Measurements from ENCODE around the gene CLTRN. TPM values are rescaled to one million over a fixed set of nuclear protein-coding genes. Genes with fewer than 3 reads are reported as not detected.
"Not testable (repeated sequence)": the region's sequence is repeated elsewhere in the genome, so short reads cannot be mapped to it uniquely, and the experiment has no call there.

The CLTRN gene
- total RNA-seq, 1 experiment from 2014 or later: 0.57 TPM

DNA sequence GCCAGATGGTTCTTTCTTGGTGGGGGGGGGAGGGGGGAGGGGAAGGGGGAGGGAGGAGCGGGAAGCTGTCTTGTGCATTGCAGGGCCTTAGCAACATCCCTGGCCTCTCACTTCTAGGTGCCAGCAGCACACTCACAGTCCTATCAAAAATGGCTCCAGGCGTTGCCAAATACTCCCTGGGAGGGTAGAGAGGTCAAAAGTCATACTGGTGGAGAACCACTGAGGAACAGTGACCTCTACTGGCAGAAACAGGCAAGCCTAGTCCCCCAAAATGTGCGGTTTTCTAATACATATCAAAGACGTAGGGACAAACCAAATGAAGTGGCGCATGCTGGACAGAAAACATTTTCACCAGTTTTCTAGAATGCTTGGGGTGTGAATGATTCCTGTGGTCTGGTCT, 17.1 kb downstream of the CLTRN start:
- not testable (repeated sequence) for DNase-seq (ENCODE audit: low read depth)

DNA sequence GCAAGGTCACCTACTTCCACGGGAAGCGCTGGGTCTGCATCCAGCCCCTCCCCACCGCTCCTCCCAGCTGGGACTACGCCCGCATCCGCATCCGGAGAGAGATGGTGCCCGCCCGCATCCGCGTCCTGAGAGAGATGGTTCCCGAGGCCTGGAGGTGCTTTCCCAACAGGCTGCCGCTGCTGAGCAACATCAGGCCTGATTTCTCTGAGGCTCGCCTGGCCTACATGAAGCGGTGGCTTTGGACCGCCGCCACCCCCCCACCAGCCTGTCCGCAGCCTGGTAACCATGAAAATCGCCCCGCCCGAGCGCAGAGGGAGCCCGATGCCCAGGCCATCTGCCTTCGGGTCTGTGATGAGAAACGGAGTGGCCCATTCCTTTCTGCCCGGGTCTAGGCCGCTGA, 18.1 kb downstream of the CLTRN start:
- no peak for DNase-seq (ENCODE audit: low read depth)

DNA sequence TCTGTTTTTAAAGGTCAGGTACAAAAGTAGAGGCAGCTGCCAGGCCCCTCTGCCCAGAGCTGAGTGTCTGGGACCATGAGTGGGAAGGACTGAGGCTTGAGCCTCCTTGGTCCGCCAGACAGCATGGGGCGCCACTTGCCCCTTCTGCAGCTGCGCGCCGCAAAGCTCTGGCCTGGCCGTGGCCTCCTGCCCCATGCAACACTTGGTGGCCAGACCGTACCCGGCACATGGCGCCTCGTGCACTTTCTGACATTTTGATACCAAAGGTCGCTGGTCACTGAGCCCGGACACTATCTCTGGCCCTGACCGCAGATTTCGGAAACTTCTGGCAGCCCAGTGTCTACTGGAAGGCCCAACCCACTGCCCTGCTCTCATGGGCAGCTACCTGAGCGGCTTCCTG, 18.6 kb downstream of the CLTRN start:
- DNase-seq (ENCODE audit: low read depth): no peak

DNA sequence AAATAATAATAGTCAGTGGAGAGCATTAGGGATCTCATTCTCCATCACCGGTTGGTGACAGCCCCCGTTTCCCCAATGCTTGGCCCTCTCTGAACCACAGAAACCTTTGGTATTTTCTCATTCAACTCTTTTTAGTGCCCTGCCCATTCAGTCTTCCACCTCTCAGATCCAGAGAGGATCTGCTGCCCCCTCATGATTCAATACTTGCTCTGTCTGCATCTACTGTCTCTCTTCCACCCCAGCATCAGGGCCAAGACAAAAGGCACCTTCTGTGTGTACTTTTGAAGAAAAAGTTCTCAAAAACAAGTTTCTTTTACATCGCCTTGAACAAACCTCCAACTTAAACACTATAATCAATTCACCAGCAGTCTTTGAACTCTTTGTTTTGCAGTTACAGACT, 19.3 kb downstream of the CLTRN start:
- DNase-seq (ENCODE audit: low read depth): no peak

DNA sequence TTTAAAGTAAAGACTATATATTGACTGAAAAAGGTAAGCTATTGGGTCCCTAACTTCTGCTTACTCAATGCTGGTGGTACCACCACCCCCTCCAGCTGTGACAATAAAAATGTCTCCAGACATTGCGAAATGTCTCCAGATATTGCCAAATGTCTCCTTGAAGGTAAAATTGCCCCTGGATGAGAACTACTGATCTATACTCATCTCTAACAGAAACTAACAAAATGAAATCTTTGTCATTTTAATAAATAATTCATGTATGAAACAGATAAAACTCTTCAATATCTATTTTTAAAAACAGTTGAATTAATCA, 20.1 kb downstream of the CLTRN start:
- no peak for DNase-seq (ENCODE audit: low read depth)

DNA sequence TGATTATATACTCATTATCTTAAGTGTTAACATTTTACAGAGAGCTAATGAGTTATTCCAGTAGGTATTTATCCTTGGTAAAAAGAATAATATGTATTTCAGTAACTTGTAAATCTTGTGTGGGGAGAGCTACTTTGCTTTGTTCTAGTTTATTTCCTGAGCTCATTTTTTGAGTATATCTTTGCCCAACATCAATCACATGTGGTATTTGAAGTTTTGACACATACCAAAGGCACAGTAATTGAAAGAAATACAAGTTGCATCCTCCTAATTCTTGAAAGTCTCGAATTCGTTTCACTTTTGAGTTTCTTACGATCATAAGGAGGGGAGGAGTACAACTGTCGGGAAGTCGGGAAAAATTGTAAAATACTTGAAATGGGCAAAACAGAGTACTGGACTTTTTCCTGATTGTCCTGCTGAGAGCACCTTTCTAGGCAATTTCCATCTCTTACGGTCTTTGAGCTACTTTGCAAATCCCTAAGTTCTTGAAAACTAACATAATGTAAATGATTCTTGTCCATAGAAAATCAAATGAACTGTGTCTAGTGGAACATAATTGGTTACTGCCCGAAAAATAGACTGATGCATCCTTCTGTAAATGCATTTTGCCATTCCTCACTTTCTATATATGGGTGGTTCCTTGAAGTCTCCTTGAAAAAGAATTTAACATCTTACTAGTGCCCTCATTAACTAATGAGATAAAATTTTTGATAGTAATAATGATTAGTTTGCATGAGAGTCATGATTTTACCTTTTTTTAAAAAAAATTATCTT, 20.6 kb downstream of the CLTRN start:
- no peak for DNase-seq (ENCODE audit: low read depth)

DNA sequence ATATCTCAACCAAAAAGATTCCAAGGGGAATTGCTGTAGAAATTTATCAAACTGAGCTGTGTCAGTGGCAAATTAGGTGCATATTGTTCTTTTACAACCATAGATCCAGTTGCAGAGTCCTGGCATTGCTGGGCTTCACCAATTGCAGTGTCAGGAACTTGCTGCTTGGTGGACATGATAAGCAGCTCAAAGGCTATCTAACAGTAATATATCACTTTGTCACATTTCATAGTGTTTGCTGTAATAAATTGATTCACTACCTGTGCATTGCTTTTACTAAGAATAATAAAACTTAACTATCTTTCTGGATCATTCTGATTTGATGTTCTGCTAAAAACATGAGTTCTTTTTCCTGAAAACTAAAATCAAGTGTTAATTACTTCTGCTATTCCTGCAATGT, 33.0 kb downstream of the CLTRN start:
- no peak for DNase-seq (ENCODE audit: low read depth)

DNA sequence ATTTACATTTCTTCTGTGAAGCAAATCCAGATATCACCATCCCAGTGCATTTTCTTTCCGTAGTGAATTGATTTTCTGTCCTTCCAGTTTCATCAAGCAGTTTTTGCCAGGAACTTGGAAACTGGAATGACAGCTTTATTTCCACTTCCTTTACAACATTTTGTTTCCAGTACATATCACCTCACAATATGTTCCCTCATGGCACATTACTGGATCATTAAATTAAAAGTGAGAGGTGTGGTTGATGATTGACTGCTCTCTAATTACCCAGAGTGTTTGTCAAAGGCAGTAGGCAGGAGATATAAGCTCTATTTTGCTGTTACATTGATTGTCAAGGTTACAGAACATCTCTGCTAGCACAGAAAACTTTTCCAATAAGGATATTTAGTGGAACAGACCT, 41.6 kb downstream of the CLTRN start:
- no peak for DNase-seq (ENCODE audit: low read depth)

DNA sequence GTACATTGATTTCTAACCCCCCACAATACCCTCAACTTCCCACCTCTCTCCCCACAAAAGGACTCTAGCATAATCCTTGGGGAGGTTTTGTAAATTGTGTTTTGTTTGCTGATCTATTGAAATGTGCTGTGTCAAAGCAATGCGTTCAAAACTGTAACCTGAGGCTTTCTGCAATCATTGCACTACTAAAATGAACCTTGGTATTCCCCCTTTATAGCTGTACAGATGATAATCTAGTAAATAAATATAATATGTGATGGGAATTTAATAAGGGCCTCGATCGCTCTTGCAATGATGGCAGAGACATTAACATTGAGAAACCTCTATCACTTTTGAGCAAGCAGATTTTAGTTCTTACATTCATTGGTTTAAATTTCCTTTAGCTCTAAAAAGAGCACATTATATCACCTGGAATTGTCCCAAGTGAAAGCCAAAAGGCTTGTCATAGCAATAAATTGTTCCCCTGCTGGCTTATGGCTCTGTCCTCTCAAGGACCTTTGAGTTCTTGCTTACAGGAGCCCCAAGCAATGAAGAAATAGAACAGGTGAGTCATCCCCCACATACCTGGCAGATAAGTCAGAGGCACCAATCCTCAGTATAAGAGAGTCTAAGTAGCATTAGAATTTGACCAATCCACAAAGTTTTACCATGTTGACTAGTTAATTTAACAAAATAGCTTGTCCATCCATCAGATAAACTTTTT, 45.4 kb downstream of the CLTRN start:
- DNase-seq (ENCODE audit: low read depth): peak; percentile 31

DNA sequence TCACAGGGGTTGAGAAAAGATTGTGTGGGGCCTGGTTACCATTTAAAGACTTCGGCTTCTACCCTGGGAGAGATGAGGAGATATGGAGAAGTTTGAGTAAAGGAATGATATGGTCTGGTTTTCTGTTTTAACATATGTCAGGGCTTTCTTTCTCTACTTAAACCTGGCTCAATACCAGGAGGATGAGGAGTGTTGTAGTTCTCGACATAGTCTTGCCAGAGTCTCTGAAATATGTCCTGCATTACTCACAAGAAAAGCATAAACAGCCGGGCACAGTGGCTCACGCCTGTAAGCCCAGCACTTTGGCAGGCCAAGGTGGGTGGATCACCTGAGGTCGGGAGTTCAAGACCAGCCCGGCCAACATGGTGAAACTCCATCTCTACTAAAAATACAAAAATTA, 47.5 kb downstream of the CLTRN start:
- no peak for DNase-seq (ENCODE audit: low read depth)

DNA sequence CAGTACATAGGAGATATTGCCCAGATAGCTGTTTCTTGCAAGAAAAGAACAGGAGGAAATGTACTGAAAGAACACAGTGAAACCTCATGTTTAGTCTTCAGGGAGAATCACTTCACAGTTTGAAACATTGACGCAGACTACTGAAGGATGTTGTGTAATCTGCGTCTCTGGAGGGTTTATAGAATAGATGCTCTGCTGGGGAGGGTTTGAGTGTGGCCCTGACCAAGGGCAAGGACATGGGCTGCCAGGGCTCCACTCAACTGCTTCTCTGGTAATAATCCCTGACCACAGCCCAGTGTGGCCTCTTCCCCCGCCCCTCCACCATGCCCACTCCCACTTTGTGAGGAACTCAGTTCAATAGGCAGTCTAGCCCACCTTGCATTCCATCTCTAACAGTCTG, 48.1 kb downstream of the CLTRN start:
- DNase-seq (ENCODE audit: low read depth): no peak

DNA sequence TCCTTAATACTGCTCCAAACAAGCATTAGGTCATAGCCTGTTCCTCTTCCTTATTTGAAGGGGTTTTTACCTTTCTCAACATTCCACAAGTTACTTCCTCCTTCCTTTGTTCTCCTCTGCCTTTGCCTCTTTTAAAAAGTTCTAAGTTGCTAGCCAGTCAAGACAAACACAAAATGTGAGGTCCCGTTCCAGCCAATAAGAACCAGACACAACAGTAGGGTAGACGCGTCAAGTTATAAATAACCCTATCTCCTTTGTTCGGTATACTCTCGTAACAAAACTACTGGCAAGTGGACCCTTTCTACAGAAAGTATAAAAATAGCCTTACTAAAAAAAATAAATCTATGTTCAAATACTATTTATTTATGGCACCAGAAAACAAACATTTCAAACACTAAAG, 57.5 kb downstream of the CLTRN start:
- DNase-seq (ENCODE audit: low read depth): no peak

DNA sequence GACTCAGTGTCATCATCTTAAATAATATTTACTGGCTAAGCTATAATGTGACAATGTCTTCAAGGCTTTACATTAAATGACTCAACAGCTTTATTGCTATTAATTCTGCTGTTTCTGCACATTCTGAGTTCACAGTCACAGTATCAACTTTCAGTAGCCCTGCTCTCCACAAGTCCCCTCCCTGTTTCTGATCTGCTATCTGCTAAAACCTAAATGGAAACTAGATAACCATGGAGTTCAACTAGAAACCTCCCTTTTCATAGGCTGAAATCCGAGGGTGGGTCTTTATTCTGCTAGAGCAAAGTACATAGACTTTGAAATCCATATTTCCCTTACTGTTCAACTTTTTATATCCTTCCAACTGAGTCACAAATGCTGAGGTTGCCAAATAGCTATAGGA, 58.5 kb downstream of the CLTRN start:
- DNase-seq (ENCODE audit: low read depth): no peak

DNA sequence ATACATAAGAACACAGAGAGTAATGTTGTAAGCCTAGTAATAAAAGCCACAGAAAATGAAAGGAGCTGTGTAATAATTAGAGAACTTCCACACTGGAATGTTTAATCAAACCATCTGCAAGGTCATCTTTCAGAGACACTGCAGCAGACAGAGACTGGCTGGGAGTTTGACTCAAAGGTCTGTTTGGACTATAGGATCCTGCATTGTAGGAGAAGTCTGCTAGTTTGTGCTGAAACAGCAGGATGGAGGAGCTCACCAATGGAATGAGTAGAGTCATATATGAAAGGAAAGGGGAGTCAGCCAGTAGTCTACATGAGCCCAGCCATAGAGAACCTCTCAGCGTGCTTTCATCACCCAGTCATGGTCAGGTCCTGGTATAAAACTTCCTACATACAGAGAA, 59.4 kb downstream of the CLTRN start:
- DNase-seq (ENCODE audit: low read depth): no peak

DNA sequence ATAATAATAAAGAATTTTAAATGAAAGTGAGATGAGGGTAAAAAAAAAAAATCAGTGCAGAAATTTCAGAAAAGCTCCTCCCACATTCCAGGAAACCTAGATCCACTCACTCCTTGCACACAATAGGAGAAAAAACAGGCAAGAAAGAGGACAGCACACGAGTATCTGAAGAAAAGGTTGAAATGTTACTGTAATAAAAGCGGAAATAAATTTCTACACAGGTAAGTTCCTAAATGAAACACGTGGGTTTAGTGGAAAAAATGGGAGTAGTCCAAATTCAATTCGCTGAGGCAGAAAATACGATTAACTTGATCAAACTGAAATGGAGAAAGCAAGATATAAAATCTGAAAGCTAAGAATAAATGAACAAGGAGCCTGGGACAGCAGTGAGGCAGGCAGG, 61.8 kb downstream of the CLTRN start:
- DNase-seq (ENCODE audit: low read depth): no peak

DNA sequence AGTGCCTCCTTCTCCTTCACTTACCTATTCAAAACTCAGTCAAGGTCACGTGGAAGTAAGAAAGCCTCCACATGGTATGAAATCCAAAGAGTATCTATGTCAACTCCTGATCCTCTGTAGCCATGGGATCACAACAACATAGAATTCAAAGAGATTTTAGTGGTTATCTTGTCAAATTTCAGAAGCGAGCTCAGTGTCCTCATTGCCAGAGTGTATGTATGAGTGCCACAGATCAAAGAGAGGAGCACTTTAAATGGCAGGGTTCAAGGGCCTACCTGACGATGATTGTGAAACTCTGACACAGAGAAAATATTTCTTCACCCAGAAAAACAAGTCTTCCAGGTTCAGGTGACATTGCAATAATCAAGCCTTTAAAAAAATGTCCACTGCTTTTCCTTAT, 62.7 kb downstream of the CLTRN start:
- no peak for DNase-seq (ENCODE audit: low read depth)

DNA sequence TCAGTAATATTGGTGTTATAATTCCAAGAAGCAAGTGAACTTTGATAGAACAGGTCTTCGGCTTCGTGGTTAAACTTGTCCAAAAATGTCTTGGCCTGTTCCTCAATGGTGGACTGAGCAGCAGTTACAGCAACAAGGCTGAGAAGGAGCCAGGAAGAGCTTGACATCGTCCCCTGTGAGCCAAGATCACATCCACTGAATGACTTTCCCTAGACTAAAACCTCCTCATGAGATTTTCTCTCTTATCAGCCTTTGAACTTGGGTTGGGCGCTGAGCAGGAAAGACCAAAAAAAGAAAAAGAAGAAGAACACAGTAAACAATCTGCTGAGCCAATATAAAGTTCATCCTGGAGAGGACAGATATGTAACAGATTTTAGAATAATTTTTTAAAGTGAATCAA, 63.9 kb downstream of the CLTRN start, which contains the start of gene ACE2:
TSS of gene ACE2 (minus strand) at position 216 of the 400 bp plus-strand sequence. CDS start at position 167, 49 bp downstream.
- no peak for DNase-seq (ENCODE audit: low read depth)

DNA sequence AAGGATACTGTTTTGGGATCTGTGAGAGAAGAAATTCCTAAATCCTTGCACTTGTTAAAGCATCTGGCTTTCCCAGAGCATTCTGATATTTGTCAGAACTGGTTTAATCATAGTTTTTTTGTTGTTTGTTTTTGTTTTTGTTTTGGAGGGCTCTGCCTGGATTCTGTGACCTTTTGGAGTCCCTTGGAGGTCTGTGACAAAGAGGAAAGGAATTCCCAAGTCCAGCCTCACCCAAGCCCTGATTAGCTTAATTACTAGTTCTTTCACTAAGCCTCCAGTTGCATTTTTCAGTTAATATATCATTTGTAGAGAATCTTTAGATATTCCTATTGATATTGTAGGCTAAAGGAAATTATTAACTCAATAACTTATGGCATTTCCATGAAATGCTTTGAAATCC, 64.6 kb downstream of the CLTRN start:
- DNase-seq (ENCODE audit: low read depth): no peak

DNA sequence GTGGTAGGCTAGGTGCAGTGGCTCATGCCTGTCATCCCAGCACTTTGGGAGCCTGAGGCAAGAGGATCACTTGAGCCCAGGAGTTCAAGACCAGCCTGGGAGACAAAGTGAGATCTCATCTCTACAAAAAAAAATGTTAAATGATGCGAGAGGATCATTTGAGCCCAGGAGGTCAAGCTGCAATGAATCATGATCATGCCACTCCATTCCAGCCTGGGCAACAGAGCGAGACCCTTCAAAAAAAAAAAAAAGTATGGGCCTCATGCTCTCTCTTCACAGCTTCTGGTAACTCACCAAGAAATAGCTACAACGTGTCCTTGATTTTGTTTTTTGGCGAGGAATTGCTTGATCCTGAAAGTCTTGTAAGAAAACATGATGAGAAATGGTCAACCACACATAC, 65.1 kb downstream of the CLTRN start:
- DNase-seq (ENCODE audit: low read depth): no peak

DNA sequence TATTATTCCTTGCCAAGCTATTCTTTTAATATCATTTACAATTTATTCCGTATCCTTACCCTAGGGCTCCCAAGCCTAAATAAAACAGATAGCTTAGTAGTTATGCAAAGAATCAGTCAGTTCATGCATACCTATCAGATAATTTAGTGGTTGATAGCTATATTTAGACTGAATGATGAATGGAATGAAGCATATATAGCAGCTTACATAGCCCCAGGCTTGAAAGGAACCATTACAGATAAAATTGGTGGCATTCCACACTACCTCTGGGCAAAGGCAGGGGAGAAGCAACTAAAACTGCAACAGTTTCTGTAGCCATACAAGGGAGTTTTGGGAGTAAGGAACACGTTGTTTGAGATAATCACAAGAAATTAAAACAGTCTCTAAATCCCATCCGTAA, 66.6 kb downstream of the CLTRN start:
- DNase-seq (ENCODE audit: low read depth): no peak

DNA sequence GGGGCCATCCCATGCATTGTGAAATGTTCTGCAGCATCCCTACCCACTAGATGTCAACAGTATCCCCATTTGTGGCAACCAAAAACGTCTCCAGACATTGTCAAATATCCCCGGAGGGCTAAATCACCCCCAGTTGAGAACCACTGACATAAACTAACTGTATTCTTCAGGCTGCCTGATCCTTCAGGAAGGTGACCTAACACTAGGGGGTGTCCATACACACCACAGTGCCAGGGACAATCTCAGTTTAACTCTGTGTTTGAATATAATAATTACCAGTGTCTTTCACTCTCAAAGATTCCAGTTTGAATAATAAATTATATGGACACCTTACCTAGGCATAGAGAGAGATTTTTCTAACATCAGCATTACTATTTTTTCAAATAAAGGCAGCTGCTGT, 70.2 kb downstream of the CLTRN start:
- DNase-seq (ENCODE audit: low read depth): no peak

DNA sequence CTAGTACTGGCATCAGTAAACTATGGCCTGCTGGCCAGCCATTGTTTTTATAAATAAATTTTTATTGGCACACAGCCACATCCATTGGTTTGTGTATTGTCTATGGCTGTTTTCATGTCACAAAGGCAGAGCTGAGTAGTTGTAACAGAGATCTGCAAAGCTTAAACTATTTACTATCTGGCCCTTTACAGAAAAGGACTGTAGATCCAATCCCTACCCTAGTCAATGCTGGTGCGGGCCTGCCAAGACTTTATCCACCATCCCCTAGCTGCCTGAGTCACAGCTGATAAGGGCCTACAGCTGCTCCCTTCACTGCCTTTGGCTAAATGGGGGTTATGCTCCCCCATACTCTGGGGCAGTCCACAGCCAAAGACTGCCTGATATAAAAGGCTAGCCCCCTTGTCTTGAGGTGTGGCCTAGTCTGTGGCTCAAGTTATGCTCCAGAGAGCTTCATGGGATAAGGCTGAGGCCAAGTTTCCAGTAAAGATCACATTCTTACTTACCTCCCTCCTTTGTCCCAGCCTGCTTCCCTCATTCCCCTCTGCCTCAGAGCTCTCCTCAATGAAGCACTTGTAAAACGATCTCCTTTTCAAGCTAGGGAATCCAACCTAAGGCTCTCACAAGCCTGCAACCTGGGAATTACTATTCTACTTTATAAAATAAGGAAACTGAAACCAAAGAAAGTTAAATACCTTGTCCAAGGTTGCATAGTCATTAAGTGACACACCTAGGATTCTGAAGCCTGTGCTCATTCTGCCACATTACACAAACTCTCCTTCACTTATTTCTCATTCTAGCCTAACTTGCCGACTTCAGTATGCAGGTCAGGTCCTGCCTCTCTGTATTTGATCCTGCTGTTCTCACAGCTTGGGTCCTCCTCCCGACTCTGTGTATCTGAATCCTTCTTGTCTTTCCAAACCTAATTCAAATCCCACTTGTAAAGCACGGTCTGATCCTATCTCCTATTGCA, 84.5 kb downstream of the CLTRN start:
- DNase-seq (ENCODE audit: low read depth): peak; percentile 45

Data from Daoy (cell line).